Heart left ventricle (tissue), 16 donors: ENCODE data around the gene GSK3B. TPM values are rescaled to one million over a fixed set of nuclear protein-coding genes. Genes with fewer than 3 reads are reported as not detected.

ENCODE experiments used
- ATAC-seq, 4 donors: fragments of 200-7000 bp; cut with Tn5 transposase; one replicate each; pipeline ENCODE4 v1.9.1; 2020 to 2022; ENCODE audit warnings: moderate library complexity in 4 of 4, mild to moderate bottlenecking in 3 of 4, moderate number of reproducible peaks in 1 of 4
- DNase-seq, 5 donors: peaks; one replicate each; pipeline ENCODE4 v3.0.0-alpha.2; 2020
- H3K27ac ChIP-seq, 12 donors: fragments of 200-600 bp; sonication (generic) in 4 of 12; one replicate each; pipeline versions ENCODE4 v1.5.0 to v1.8.0; 2016 to 2022; ENCODE audit warnings: mild to moderate bottlenecking in 2 of 12
- H3K27me3 ChIP-seq, 9 donors: fragments of 200-600 bp; sonication (generic) in 2 of 9; one replicate each; pipeline versions ENCODE4 v1.5.1 to v1.8.0; 2016 to 2022; ENCODE audit warnings: mild to moderate bottlenecking in 3 of 9
- H3K36me3 ChIP-seq, 9 donors: fragments of 200-600 bp; sonication (generic) in 2 of 9; one replicate each; pipeline versions ENCODE4 v1.5.0 to v1.8.0; 2018 to 2022; ENCODE audit warnings: mild to moderate bottlenecking in 2 of 9
- H3K4me1 ChIP-seq, 12 donors: fragments of 200-600 bp; sonication (generic) in 4 of 12; one replicate each; pipeline versions ENCODE4 v1.5.0 to v1.8.0; 2016 to 2022; ENCODE audit warnings: mild to moderate bottlenecking in 3 of 12
- H3K4me3 ChIP-seq, 12 donors: fragments of 200-600 bp; sonication (generic) in 4 of 12; one replicate each; pipeline versions ENCODE4 v1.5.0 to v1.8.0; 2017 to 2022; ENCODE audit warnings: mild to moderate bottlenecking in 9 of 12, moderate library complexity in 4 of 12
- H3K9me3 ChIP-seq, 12 donors: fragments of 200-600 bp; sonication (generic) in 4 of 12; one replicate each; pipeline versions ENCODE4 v1.5.0 to v1.8.0; 2016 to 2022; ENCODE audit warnings: mild to moderate bottlenecking in 1 of 12
- POLR2A ChIP-seq, 2 donors: fragments of 450-650 bp; IDR thresholded peaks; one replicate each; pipeline ENCODE4 v1.6.1; 2017; ENCODE audit warnings: antibody characterized with exemption in 2 of 2, mild to moderate bottlenecking in 2 of 2, moderate library complexity in 2 of 2
- WGBS, 4 donors: extraction: QIAGEN DNeasy Blood & Tissue Kit in 2 of 4; methylation state at CpG; one replicate each; pipeline versions ENCODE4 v1.1.5 to v1.1.7; 2013 to 2018; 5-methylcytosine and 5-hydroxymethylcytosine counted together
- intact Hi-C, 10 donors: fragments of 100-400 bp; cut with DNase I; formaldehyde crosslinking; loops; one replicate each; pipeline versions ENCODE4 v1.11.1 to v1.14.2; 2022
- polyA plus RNA-seq, 2 donors: library from polyadenylated mRNA; stranded (reverse); fragments of 200-250 nt; gene quantifications; one replicate each; pipeline ENCODE4 v1.2.3, GENCODE V29; 2013
- total RNA-seq, 9 donors: library from RNA; depleted of rRNA in 2 of 9; stranded (reverse); fragments of >200 nt in 2 of 9; fragmentation: NEBNext Ultra II Directional in 3 of 9; extraction: Animal tissue kit (Norgen Biotek cat#: 25700) in 3 of 9; gene quantifications; one replicate each; pipeline versions ENCODE4 v1.1.0 to v1.2.4, GENCODE V29; 2016 to 2023
- TF ChIP-seq, protein P1 (sequence below), 12 donors: fragments of 200-600 bp; sonication (generic) in 4 of 12; IDR thresholded peaks; one replicate each; pipeline versions ENCODE4 v1.5.0 to v1.8.0; 2018 to 2022; ENCODE audit warnings: antibody characterized with exemption in 12 of 12, mild to moderate bottlenecking in 5 of 12
- donor health status: ischemic (EF 13 %, LVEDD 7.1; RV severe dilation, severe dysfunction).
- donor health status: healthy with polysubstance abuse.
- donor health status: DM: no; HTN: yes; CAD: no.
- donor health status: DM: no; HTN: no; CAD: no.
- donor health status: ischemic (EF 25% LVEDD 6.9; RV normal size, moderate dysfunction).
- donor health status: ischemic (EF 25% LVEDD 5.7; RV mildly dilated, moderate dysfunction).
- donor health status: healthy.
- donor health status: DM: yes; HTN: yes; CAD: no.
- donor health status: ischemic (EF 35%, LVEDD 5.7; RV mildly dilated, moderate dysfunction).
- donor health status: nonischemic (EF 11% LVEDD 7.7; RV severe dilation, severe dysfunction).
- donor health status: DM: yes; HTN: yes; CAD: no.
- donor health status: PGD.
- donor health status: ischemic (EF 29% LVEDD 5.4; RV normal size, mild dysfunction).
- donor health status: nonischemic (EF 23%, LVEDD 6.1; RV moderate dilation, normal function).

GSK3B gene
- total and polyA plus RNA-seq, 11 donors: 8.8 to 58.9 (median 41.2) TPM

DNA sequence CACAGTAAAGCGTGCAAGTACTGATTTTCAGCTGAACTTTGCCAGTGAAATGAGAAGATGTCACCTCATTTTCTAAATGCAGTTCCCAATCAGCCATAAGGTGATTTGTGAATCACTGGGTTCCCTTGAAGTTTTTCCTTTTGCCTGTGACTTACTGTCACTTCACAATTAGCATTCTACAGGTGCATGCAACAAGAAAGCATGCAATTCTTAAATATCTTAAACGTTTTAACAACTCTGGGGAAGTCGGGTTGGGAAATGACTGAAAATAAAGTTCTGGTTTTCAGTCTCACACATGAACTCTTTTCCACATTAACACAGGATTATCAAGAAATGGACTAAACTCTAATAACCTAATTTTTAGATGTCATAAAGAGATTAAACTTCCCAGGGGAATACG, 5.2 kb downstream of the GSK3B start:
- Histone ChIP-seq H3K9me3 (no peaks in the 10 kb centered on the region), H3K4me3 (peak overlapping the region in 6 of 12 donors; percentile 71 to 87 (median 75)), H3K27me3 (no peaks in the 10 kb centered on the region), H3K36me3 (no peaks in the 10 kb centered on the region), H3K4me1 (peaks cover 0 to 68% (median 38%) of the 10 kb centered on the region in 12 donors), H3K27ac (no peak overlapping the region)
- intact Hi-C loops: loop anchor here in 1 of 10 donors (10.0 kb wide), 1 partner anchor 74 kb away; no protein-coding TSS in a partner anchor
- WGBS, 4 donors: 49 to 56% (median 51%) methylated on average over 4 of the region's 4 CpGs
- DNase-seq: no peak
- TF ChIP-seq, protein P1, sequence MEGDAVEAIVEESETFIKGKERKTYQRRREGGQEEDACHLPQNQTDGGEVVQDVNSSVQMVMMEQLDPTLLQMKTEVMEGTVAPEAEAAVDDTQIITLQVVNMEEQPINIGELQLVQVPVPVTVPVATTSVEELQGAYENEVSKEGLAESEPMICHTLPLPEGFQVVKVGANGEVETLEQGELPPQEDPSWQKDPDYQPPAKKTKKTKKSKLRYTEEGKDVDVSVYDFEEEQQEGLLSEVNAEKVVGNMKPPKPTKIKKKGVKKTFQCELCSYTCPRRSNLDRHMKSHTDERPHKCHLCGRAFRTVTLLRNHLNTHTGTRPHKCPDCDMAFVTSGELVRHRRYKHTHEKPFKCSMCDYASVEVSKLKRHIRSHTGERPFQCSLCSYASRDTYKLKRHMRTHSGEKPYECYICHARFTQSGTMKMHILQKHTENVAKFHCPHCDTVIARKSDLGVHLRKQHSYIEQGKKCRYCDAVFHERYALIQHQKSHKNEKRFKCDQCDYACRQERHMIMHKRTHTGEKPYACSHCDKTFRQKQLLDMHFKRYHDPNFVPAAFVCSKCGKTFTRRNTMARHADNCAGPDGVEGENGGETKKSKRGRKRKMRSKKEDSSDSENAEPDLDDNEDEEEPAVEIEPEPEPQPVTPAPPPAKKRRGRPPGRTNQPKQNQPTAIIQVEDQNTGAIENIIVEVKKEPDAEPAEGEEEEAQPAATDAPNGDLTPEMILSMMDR (IDR thresholded peaks at IDR 0.05): no peak
- no peak for TF ChIP-seq POLR2A (IDR thresholded peaks at IDR 0.05)
- ATAC-seq: no peak

DNA sequence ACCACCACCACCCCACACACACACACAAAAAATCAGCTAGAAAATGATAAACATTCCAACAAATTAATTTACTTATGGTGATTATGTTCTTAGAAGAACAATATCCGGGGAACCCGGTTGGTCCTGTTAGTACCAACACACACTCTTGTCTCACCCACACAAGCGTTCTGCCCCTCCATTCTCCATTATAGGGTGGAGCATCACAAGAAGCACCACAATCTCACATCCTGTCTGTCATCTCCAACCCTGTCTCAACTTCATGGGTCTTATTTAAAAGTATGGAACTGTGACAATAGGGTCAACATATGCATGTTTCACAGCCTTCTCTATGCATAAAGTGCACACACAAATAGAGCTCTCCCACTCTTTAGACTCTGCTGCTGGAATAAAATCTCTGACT, 5.6 kb downstream of the GSK3B start:
- Histone ChIP-seq H3K36me3 (no peaks in the 10 kb centered on the region), H3K27me3 (no peaks in the 10 kb centered on the region), H3K4me3 (peak overlapping the region in 1 of 12 donors; percentile 77), H3K27ac (no peak overlapping the region), H3K9me3 (no peaks in the 10 kb centered on the region), H3K4me1 (peaks cover 3 to 73% (median 43%) of the 10 kb centered on the region in 12 donors)
- 89 to 95% (median 90%) methylated on average over 3 of the region's 3 CpGs for WGBS, 4 donors
- no peak for TF ChIP-seq POLR2A (IDR thresholded peaks at IDR 0.05)
- TF ChIP-seq, protein P1 (IDR thresholded peaks at IDR 0.05): no peak
- DNase-seq (no peak), ATAC-seq (no peak)
- intact Hi-C loops: loop anchor here in 1 of 10 donors (10.0 kb wide), 1 partner anchor 74 kb away; no protein-coding TSS in a partner anchor

GRCh38 chr3:120081719-120082118, 12.5 kb downstream of the GSK3B start:
- 79 to 94% (median 89%) methylated on average over 3 of the region's 3 CpGs for WGBS, 4 donors
- Histone ChIP-seq H3K36me3 (no peaks in the 10 kb centered on the region), H3K4me1 (peaks cover 0 to 68% (median 46%) of the 10 kb centered on the region in 12 donors), H3K4me3 (no peak overlapping the region), H3K9me3 (no peaks in the 10 kb centered on the region), H3K27ac (no peak overlapping the region), H3K27me3 (no peaks in the 10 kb centered on the region)
- intact Hi-C loops: loop anchor here in 1 of 10 donors (10.0 kb wide), 1 partner anchor 67 kb away; no protein-coding TSS in a partner anchor
- ATAC-seq (no peak), DNase-seq (no peak)
- no peak for TF ChIP-seq POLR2A (IDR thresholded peaks at IDR 0.05)
- TF ChIP-seq, protein P1 (IDR thresholded peaks at IDR 0.05): no peak

DNA sequence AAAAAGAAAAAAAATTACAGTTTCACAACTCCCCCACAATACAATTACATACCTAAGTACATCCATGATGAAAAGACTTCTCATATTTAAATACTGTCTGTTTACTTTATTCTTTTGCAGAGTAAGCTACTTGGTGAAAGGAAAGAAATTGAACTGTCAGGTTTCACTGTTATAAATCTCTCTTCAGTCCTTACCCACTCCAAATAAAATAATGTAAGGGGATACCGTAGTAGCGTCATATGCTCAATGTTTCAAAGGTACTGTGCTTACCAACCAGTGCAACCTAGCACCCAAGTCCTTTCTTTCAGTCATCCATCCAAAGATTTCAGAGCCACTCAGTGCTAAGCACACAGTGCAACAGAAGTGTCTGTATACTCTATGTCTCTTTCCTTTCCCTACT, 13.4 kb downstream of the GSK3B start:
- H3K27me3 ChIP-seq: no peaks in the 10 kb centered on the region
- H3K4me1 ChIP-seq: peaks cover 0 to 65% (median 42%) of the 10 kb centered on the region in 12 donors
- no peaks in the 10 kb centered on the region for H3K9me3 ChIP-seq
- whole genome bisulfite sequencing, 4 donors: 95 to 99% (median 96%) methylated on average over 2 of the region's 2 CpGs
- DNase-seq: no peak
- H3K27ac ChIP-seq: no peak overlapping the region
- TF ChIP-seq POLR2A (IDR thresholded peaks at IDR 0.05): no peak
- TF ChIP-seq, protein P1 (IDR thresholded peaks at IDR 0.05): no peak
- no peaks in the 10 kb centered on the region for H3K36me3 ChIP-seq
- intact Hi-C loops: loop anchor here in 1 of 10 donors (10.0 kb wide), 1 partner anchor 66 kb away; no protein-coding TSS in a partner anchor
- no peak overlapping the region for H3K4me3 ChIP-seq
- ATAC-seq: no peak
